HG03159 (cell line): Measurements from ENCODE around the gene ZNF738.
"Not testable (repeated sequence)": the region's sequence is repeated elsewhere in the genome, so short reads cannot be mapped to it uniquely, and the experiment has no call there.

Source experiments
- ATAC-seq: cut with Tn5 transposase; IDR thresholded peaks from one replicate; pipeline ENCODE4 v1.9.1; 2021; ENCODE audit warnings: mild to moderate bottlenecking, moderate library complexity; ENCODE audit not compliant: unreplicated experiment

Gene ZNF738

GRCh38 chr19:21358768-21359451 lies at the start of gene ZNF738:
ZNF738 (plus strand) TSS chr19:21359000; CDS start chr19:21359141, 141 bp downstream.
- ATAC-seq: peak; percentile 96

GRCh38 chr19:21312807-21313206 lies 46.0 kb upstream of the ZNF738 start:
- ATAC-seq: not testable (repeated sequence)

- ATAC-seq: no peak
Observed at GRCh38 chr19:21314676-21315075, 44.1 kb upstream of the ZNF738 start.

GRCh38 chr19:21317821-21318220 lies 41.0 kb upstream of the ZNF738 start:
- ATAC-seq: no peak

- no peak for ATAC-seq
Observed at GRCh38 chr19:21321134-21321533, 37.7 kb upstream of the ZNF738 start.

DNA sequence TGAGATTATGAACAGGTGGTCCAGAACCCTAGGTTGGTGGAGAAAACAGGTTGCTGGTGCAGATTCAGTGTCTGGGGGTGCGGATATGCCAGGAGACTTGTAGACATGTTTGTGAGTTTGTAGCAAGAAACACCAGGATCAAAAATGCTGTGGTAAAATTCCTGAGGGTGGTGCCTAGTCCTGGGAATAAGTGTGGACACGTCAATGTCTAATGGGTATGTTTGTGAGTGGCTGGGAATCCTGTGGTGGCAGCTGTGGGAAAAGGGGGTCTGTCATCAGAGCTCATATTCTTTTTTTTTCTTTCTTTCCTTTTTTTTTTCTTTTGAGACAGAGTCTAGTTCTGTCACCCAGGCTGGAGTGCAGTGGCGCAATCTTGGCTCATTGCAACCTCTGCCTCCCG lies 36.8 kb upstream of the ZNF738 start:
- ATAC-seq: no peak

DNA sequence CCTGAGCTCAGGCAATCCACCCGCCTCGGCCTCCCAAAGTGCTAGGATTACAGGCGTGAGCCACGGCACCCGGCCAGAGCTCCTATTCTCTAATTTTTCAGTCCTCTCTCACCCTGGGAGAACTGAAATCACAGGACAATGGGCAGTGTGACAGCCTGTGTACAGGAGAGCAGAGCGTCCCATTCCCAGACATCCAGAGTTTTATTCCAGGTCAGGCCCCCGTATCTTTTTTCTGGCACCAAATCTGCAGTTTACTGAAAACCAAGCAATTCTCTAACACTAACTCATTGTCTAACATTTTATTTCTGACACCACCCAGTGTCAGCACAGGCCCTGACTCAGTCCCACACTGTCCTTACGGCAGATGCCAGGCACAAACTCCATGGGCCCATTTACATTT lies 36.3 kb upstream of the ZNF738 start:
- no peak for ATAC-seq

DNA sequence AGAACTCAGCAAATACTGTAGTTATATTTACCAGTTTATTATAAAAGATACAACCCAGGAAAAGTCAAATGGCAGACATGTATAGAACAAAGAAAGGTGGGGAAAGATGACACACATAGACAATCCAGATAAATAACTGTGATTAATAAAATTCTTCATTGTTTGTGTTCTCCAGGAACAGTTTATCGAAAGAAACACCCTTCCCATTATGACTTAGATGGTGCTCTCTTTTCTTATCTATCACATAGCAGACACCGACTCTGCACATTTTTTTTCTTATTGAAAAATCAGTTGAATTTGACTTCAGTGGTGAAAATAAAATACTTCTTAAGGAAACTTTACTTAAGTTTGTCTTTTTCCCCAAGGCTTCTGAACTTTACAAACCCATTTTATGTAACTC lies 35.8 kb upstream of the ZNF738 start:
- ATAC-seq: no peak

- ATAC-seq: no peak
Observed at GRCh38 chr19:21326169-21326568, 32.6 kb upstream of the ZNF738 start.

GRCh38 chr19:21328406-21328805 lies 30.4 kb upstream of the ZNF738 start:
- ATAC-seq: no peak

- peak; percentile 100 for ATAC-seq
Observed at GRCh38 chr19:21328885-21329605, 29.8 kb upstream of the ZNF738 start, which contains the start of gene ZNF708. ZNF708 (minus strand) TSS chr19:21329410; CDS start chr19:21329212, 198 bp downstream.

DNA sequence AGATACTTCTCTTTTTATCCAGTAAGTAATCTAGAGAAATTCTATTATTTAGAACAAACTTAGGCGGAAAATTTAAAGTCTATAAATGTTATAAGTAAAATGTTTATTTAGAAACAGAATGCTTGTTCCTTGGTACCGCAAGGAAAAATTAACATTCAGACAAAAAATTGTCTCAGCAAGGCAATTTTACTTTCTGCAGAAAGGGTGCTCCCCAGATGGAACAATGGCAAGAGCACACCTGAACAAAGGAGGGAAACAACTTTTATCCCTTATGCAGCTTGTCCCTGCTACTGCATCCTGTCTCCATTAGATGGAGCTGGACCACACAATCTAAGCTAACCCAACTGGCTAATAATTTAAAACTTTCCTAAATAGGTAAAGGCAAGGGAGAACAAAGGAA lies 23.1 kb upstream of the ZNF738 start:
- no peak for ATAC-seq

GRCh38 chr19:21344841-21345240 lies 14.0 kb upstream of the ZNF738 start:
- ATAC-seq: not testable (repeated sequence)

DNA sequence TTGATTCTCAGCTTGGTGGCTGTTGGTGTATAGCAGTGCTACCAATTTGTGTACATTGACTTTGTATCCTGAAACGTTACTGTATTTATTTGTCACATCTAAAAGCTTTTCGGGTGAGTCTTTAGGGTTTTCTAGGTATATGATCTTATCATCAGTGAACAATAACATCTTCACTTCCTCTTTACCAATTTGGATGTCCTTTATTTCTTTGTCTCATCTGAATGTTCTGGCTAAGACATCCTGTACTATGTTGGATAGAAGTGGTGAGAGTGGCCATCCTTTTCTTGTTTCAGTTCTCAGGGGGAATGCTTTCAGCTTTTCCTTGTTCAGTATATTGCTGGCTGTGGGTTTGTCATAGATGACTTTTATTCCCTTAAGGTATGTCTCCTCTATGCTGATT lies 6.0 kb upstream of the ZNF738 start:
- no peak for ATAC-seq

- no peak for ATAC-seq
Observed at GRCh38 chr19:21362291-21362690, 3.5 kb downstream of the ZNF738 start.

GRCh38 chr19:21383980-21384582 lies 25.3 kb downstream of the ZNF738 start:
- ATAC-seq: no peak

DNA sequence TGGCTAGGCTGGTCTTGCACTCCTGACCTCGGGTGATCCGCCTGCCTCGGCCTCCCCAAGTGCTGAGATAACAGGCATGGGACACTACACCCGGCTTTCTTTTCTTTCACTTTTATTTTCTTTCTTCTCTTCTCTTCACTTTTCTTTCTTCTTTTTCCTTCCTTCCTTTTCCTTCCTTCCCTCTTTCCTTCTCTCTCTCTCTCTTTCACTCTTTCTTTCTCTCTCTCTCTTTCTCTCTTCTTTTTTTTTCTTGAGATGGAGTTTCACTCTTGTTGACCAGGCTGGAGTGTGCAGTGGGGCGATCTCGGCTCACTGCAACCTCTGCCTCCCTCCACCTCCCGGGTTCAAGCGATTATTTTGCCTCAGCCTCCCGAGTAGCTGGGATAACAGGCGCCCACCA lies 37.3 kb downstream of the ZNF738 start:
- ATAC-seq: no peak

DNA sequence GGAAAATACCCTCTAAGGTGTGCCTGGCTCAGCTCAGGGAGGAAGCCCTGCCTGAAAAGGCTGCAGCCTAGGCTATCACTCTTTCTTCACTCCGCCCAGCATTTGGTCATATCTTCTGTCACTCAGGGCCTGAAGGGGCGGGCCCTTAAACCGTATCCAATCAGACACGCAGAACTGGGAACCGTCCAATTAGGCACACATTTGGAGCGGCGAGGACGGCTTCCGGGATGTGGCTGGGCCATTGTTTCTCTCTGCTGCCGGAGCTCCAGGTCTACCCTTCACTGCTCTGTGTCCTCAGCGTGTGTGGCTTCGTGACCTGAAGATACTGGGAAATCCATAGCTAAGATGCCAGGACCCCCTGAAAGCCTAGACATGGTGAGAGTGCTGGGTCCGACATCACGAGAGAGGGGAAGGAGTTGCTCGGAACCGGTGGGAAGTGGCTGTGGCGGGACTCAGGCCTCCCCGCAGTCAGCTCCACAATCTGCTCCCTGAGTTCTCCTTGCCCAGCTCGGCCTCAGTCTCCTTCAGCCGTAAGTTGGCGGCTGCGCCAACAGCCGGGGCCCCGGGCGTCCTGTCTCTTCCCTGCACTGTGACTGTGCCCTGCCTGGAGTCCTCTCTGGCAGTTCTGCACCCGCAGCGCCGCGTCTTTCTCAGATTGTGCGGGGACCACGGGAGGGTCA lies 38.2 kb downstream of the ZNF738 start, which contains the start of gene ZNF493:
Gene ZNF493, plus strand, starts transcription at position 241 of the 680 bp plus-strand sequence. Its CDS starts 105 bp downstream, at position 346.
- ATAC-seq: peak; percentile 100

GRCh38 chr19:21398851-21399250 lies 40.1 kb downstream of the ZNF738 start:
- ATAC-seq: no peak

DNA sequence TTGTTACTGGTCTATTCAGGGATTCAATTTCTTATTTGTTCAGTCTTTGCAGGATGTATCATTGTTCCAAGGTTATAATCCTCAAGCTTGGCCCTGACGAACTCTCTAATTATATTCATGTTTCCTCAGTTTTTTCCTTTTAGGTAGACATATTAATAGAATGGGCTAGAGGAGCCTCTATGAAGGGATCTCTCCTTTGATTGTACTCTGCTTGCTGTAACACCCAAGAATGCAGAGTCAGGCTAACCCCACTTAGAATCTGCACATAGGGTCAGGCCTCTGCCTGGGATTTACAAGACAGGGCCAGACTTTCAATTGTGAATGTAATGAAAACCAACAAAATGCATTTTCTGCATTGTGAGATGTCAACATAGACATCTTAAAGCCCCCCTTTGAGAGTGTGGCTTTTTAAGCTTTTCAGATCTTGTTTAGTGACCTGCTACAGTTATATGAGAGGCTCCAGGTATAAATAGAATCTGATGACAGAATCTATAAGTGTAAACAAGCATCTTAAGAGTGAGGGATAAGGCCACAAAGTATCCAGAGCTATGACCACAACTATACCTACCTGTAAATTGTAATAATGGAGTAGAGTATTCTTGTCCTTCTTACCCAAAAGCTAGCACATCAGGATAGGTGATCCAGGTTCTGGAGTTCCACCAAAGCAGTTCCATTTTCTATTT lies 43.6 kb downstream of the ZNF738 start:
- no peak for ATAC-seq

DNA sequence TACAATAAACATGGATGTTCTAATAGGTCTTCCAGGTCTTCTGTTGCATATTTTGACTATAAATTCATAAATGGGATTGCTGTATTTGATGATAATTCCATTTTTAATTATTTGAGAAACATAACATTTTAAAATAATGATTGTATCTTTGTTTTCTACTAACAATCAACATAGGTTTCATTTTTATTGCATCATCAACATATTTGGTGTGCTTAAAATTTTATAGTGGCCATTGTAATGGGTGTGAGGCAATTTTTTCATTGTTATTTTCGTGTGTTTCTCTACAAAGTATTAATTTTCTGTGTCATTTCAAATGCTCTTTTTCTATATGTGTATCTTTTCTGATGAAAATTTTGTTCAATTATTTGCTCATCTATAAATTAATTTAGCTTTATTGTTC lies 51.4 kb downstream of the ZNF738 start:
- ATAC-seq: no peak
